ENCODE measurements around the gene SMG9. TPM values are rescaled to one million over a fixed set of nuclear protein-coding genes. Genes with fewer than 3 reads are reported as not detected.

The SMG9 gene
- total and polyA plus RNA-seq, 8 donors: 6.6 to 23.0 (median 13.1) TPM

DNA sequence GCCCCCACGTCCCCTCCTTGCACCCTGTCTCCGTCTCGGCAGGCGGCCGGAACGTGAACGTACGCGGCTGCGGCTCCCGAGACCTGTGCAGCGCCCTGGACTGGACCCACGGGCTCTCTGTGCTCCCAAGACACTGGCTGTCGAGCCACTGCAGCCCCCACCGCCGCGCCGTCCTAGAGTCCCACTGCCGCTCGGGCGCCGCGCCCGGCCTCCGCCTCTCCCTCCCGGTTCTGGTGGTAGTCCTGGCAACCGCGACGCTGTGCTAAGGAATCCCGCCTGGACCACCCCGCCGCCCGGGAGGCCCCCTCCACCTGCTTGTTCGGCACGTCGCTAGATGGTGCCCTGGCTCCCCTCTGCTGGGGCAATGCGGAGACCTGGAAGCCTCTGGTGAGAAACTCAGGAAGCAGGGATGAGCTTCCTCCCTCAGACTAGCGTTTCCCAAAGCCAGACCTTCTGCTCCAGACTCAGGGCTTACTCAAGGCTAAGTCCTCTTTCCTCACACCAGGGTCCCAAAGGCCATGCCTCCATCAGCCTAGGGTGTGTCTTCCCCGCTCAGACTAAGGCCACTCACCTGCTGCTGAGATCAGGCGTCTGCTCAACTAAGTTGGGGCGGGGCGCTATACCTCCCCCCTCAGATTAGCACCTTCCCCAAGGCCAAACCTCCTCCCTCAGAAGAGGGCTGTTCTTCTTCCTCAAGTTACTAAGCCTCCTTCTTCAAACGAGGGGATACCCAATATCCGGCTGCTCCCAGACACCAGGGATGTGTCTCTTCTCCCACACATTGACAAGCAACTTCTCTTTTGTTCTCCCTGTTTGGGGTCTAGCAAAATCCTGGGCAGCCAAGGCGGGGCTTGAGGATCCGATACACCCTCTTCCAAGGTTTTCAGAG is 55.0 kb downstream of the SMG9 start:
- Histone ChIP-seq H3K36me3 (no peaks in the 10 kb centered on the region), H3K4me1 (no peaks in the 10 kb centered on the region), H3K27ac (peak overlapping the region in 2 of 4 donors; percentile 68 to 71), H3K4me3 (peak overlapping the region in 1 of 4 donors; percentile 29), H3K9me3 (no peaks in the 10 kb centered on the region), H3K27me3 (peaks cover 0 to 3% (median 0%) of the 10 kb centered on the region in 4 donors)
- peak in 3 of 4 donors; percentile 11 to 28 (median 22) for ATAC-seq
- 12 to 19% methylated on average over 42 to 46 of the region's 46 CpGs for WGBS, 2 donors
- TF ChIP-seq, protein P1, sequence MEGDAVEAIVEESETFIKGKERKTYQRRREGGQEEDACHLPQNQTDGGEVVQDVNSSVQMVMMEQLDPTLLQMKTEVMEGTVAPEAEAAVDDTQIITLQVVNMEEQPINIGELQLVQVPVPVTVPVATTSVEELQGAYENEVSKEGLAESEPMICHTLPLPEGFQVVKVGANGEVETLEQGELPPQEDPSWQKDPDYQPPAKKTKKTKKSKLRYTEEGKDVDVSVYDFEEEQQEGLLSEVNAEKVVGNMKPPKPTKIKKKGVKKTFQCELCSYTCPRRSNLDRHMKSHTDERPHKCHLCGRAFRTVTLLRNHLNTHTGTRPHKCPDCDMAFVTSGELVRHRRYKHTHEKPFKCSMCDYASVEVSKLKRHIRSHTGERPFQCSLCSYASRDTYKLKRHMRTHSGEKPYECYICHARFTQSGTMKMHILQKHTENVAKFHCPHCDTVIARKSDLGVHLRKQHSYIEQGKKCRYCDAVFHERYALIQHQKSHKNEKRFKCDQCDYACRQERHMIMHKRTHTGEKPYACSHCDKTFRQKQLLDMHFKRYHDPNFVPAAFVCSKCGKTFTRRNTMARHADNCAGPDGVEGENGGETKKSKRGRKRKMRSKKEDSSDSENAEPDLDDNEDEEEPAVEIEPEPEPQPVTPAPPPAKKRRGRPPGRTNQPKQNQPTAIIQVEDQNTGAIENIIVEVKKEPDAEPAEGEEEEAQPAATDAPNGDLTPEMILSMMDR (IDR thresholded peaks at IDR 0.05): no peak
- peak in 2 of 6 donors; percentile 50 to 65 for DNase-seq
- no peak for FAIRE-seq
- intact Hi-C loops (cut with DNase I): no loop called here

DNA sequence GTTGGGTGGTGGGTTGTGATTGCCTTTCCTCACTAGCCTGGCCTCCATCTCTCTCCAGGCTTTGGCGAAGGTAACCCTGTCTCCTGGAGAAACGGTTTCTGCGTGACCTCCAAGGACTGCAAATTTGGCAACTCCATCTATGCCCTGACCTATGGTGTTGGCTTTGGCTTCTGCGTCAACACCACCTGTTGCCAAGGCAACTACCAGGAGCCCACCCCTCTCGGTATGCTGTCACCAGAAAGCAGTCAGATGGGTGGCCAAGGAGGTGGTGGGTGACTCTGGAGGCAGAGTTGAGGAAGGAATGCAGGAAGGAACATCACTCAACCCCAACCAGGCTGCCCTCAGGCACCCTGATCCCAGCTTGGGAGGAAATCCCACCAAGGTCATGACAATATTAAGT is 57.5 kb downstream of the SMG9 start:
- DNase-seq: no peak
- Histone ChIP-seq H3K27ac (no peak overlapping the region), H3K27me3 (peaks cover 0 to 3% (median 0%) of the 10 kb centered on the region in 4 donors), H3K9me3 (no peaks in the 10 kb centered on the region), H3K4me1 (no peaks in the 10 kb centered on the region), H3K36me3 (no peaks in the 10 kb centered on the region), H3K4me3 (no peak overlapping the region)
- FAIRE-seq: no peak
- TF ChIP-seq, protein P1 (IDR thresholded peaks at IDR 0.05): no peak
- ATAC-seq: no peak
- intact Hi-C loops (cut with DNase I): no loop called here
- 58 to 63% methylated on average over 5 of the region's 5 CpGs for WGBS, 2 donors

DNA sequence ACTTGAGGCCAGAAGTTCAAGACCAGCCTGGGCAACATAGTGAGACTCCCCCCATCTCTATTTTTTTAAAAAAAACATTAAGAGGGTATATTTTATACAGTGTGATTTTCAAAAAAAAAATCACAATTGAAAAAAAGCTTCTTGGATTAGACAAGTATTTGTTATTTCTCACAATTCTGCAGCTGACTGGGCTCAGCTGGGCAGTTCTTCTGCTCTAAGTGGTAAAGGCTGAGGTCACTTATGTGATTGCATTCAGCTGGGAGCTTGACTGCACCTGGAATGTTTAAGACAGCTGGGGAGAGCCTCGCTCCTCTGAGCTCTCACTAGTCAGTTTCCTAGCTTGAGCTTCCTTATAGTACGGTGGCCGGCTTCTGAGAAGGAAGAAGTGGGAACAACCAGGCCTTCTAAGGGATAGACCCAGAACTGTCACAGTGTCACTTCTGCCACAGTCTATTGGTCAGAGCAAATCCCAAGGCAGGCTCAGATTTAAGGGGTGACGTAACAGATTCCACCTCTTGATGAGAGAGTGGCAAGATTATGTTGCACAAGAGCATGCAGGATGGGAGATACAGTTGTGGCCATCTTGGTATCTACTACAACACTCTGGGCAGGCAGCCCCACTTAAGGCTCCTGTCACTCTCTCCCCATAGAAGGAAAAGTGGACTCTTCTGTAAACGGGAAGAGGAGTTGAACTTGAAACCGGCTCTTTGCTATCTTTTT is 58.6 kb downstream of the SMG9 start:
- 76 to 84% methylated on average over 6 of the region's 6 CpGs for WGBS, 2 donors
- no peaks in the 10 kb centered on the region for H3K4me1 ChIP-seq
- no peak for ATAC-seq
- no peak overlapping the region for H3K4me3 ChIP-seq
- intact Hi-C loops (cut with DNase I): no loop called here
- H3K9me3 ChIP-seq: no peaks in the 10 kb centered on the region
- FAIRE-seq: no peak
- no peaks in the 10 kb centered on the region for H3K36me3 ChIP-seq
- no peak for DNase-seq
- peaks cover 0 to 3% (median 0%) of the 10 kb centered on the region in 4 donors for H3K27me3 ChIP-seq
- H3K27ac ChIP-seq: no peak overlapping the region
- TF ChIP-seq, protein P1 (IDR thresholded peaks at IDR 0.05): no peak

DNA sequence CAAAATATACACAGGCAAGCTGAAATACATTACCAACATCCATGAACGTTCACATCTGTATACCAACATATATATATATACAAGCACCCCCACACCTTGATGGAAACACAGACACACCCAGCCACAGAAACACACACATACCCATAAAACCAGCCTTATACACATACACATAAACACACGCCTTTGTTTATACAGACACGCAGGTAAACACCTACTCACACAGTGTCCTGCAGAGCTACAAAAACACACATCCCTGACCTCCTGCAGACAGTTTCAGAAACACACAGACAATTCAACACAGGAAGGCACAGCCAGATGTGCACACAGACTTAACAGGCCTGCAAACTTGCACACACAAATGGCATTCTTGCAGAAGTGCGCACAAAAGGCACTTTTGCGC is 60.2 kb downstream of the SMG9 start:
- 59 to 61% methylated on average over 5 of the region's 5 CpGs for WGBS, 2 donors
- Histone ChIP-seq H3K27me3 (peaks cover 0 to 3% (median 0%) of the 10 kb centered on the region in 4 donors), H3K4me3 (no peak overlapping the region), H3K36me3 (no peaks in the 10 kb centered on the region), H3K27ac (no peak overlapping the region), H3K9me3 (no peaks in the 10 kb centered on the region), H3K4me1 (no peaks in the 10 kb centered on the region)
- ATAC-seq: no peak
- intact Hi-C loops (cut with DNase I): no loop called here
- no peak for DNase-seq
- TF ChIP-seq, protein P1 (IDR thresholded peaks at IDR 0.05): no peak
- FAIRE-seq: no peak

All from pancreas (tissue), 10 donors.